ENCODE data around the gene USP11.

Gene USP11

DNA sequence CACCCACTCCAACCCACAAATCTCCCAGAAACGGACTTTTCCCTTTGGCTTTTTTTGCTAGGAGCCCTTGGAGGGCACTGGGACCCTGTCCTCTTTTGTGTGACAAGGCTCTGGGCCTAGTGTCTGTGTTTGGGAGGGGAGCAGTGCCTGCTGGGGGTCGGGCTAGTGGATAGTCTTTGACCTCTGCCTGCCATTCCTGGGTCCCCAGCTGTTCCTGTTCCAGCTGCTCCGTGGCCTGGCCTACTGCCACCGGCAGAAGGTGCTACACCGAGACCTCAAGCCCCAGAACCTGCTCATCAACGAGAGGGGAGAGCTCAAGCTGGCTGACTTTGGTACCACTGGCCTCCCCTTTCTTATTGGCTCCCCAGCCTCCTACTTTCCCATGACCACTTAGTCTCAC, 6.7 kb upstream of the USP11 start:
- DNase-seq, result no peak

DNA sequence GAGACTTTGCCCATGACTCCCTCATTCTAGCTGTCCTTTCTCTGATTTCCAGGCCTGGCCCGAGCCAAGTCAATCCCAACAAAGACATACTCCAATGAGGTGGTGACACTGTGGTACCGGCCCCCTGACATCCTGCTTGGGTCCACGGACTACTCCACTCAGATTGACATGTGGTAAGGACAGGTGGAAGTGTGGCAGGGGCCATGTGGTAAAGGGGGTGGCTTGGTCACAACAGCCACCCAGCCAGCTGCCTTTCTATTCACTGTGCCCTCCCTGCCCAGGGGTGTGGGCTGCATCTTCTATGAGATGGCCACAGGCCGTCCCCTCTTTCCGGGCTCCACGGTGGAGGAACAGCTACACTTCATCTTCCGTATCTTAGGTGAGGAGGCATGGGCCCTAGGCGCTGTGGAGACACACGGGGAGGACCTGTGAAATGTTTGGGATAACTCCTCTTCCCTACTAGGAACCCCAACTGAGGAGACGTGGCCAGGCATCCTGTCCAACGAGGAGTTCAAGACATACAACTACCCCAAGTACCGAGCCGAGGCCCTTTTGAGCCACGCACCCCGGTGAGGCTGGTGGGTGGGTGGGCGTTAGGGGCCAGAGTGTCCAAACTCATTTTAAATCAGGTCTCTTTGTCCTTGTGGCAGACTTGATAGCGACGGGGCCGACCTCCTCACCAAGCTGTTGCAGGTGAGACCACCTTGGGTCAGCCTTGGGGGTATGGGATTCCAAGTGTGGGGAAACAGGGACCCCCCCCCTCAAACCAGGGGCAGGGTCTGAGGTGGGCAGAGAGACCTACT, 6.1 kb upstream of the USP11 start:
- DNase-seq, result no peak

GRCh38 chrX:47227334-47227583, 5.5 kb upstream of the USP11 start:
- no peak for DNase-seq

DNA sequence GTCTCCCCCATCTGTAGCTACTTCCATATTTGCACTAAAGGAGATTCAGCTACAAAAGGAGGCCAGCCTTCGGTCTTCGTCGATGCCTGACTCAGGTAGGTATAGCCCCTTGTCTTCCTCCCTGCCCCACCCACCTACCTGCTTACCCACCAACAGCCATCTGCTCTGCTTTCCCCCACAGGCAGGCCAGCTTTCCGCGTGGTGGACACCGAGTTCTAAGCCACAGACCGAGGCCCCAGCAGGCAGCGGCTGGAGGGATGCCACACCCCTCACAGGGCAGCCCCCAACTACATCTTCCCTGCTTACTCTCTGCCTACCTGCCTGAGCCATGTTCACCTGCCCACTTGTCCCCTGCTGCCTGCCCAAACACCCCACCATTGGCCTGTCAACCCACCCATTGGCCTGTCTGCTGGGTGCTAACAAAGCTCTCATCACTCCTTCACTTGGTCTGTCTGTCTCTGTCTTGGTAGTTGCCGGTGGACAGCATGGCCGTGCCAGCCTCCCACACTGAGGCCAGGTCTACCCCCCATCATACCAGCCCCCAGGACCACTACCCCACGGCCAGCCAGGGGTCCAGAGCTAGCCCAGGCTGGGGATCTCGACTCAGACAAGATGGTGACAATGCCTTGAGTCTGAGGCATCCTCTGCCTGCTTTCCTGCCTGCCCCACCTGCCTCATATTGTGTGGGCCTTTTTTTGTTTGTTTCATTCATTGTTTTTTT, 4.1 kb upstream of the USP11 start:
- no peak for DNase-seq

DNA sequence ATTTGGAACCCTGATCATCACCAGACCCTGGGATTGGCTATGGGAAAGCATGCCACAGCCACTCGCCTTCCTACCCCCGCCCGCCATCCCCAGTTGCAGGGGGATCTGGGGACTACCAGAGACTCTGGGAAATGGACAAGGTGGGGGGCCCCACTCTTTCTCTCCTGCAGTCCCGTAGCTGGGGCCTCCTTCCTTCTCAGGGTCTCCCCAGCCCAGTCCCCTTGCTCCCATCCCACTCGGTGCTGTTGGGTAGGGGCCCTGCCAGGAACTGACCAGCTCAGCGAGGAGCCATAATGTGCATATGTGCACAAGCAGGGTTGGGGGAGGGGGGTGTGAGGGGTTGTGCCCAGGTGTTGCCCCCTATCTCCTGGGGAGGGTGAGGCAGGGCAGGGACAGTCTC, 3.4 kb upstream of the USP11 start:
- no peak for DNase-seq

DNA sequence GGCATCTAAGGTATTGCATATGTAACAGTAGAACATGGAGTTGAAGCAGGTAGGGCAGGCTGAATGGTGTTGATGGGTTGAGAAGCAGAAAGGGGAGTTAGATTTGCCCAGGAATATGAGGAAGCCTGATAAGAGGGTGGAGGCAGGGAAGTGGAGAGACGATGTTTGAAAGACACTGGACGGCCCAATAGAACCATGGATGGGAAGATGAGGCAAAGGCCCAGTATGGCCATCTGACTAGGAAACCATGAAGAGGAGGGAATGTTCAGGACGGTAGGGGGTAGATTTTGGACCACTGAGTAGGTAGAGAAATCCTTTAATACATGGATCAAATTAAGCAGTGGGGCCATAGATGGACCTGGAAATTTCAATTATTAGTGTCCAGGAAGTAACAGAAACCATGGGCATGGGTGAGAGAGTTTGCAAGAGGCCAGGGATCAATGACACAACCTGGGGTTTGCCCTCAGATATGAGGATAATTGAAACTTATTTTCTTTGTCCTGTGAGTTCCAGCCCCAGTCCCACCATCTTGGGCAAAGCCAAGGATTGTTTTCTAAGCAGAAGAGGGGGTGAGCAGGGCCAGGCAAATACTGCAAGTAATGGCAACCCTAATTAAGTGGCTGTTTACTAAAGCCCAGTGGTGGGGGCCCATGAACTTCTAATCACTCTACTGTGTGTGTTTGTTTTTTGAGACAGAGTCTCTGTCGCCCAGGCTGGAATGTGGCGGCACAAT, 2.5 kb upstream of the USP11 start:
- no peak for DNase-seq

DNA sequence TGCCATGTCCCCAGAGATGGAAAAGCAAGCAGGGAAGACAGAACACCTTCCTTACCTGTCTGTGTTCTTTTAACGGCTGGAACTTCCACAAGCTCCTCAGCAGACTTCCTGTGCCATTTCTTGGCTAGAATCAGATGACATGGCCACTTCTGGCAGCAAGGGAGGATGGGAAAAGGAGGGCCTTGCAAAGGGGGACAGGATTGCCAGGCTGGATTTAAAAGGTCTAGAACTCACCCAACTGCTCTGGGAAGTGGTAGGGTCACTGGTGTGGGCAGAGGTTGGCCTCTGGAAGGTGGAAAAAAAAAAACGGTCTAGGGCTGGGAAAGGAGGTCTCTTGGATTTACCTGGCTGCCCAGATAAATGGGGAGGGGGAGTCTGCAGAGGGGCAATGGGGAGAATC, 1.6 kb upstream of the USP11 start:
- DNase-seq, result no peak

- no peak for DNase-seq
Observed at GRCh38 chrX:47232197-47232802, 509 bp upstream of the USP11 start.

- DNase-seq, result peak; percentile 84
Observed at GRCh38 chrX:47233333-47234113, 714 bp downstream of the USP11 start.

DNA sequence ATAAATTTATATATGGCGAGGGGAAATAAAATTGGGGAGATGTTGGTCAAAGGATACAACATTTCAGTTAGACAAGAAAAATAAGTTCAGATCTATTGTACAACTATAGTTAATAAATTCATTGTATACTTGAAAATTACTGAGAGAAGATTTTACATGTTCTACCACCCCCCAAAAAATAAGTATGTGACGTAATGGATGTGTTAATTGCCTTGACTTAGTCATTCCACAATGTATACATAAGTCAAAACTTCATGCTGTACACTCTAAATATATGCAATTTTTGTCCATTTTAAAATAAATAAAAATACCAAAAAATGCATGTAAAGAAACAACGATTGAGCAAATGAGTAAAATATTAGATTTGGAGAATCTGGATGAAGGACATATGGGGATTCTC, 1.8 kb downstream of the USP11 start:
- DNase-seq, result no peak

GRCh38 chrX:47235691-47236103, 2.9 kb downstream of the USP11 start:
- DNase-seq, result no peak

DNA sequence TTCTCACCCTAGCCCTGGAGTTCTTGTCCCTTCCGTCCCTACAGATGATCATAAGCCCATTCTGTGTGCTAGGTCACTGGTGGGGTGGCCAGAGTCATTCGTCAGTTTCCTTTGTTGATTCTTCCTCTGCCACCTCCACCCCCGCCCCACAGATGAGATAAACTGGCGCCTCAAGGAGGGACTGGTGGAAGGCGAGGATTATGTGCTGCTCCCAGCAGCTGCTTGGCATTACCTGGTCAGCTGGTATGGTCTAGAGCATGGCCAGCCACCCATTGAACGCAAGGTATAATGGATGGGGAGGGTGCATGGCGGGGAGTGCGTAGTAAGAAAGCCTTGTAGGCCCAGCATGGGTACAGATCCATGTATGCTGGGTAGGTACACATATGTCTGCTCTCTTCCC, 6.4 kb downstream of the USP11 start:
- no peak for DNase-seq

- no peak for DNase-seq
Observed at GRCh38 chrX:47239898-47240545, 7.2 kb downstream of the USP11 start.

DNA sequence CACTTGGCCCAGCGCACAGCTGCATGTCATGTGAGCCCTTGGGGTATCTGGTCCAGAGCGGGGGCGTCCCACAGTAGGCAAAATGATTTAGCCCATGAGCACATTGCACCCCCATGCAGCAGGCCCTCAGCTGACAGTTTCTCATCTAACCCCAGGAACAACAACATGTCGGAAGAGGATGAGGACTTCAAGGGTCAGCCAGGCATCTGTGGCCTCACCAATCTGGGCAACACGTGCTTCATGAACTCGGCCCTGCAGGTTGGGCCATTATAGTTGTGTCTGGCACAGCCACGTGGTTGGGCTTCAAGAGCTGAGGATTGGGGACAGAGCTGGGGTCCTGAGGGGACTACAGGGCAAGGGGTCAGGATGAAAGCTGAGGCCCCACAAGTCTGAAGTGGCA, 7.8 kb downstream of the USP11 start:
- DNase-seq, result no peak

- DNase-seq, result no peak
Observed at GRCh38 chrX:47241201-47242011, 8.6 kb downstream of the USP11 start.

GRCh38 chrX:47242321-47242720, 9.5 kb downstream of the USP11 start:
- DNase-seq, result no peak

DNA sequence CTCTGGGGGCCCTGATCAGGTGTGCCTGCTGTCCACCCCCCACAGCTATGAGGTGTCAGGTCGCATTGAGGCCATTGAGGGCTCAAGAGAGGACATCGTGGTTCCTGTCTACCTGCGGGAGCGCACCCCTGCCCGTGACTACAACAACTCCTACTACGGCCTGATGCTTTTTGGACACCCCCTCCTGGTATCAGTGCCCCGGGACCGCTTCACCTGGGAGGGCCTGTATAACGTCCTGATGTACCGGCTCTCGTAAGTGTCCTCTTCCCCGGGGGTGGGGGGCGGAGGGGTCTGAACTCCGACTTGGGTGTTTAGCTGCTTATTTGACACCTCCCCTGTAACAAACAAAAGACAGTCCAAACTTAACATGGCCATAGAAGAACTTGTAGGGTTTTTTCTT, 10.5 kb downstream of the USP11 start:
- no peak for DNase-seq

DNA sequence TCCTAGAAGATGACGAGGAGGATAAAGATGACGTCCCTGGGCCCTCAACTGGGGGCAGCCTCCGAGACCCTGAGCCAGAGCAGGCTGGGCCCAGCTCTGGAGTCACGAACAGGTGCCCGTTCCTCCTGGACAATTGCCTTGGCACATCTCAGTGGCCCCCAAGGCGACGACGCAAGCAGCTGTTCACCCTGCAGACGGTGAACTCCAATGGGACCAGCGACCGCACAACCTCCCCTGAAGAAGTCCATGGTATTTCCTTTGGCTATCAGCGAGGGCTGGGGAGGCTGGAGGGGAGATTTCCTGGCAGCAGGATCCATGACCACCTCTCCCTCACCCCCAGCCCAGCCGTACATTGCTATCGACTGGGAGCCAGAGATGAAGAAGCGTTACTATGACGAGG, 11.9 kb downstream of the USP11 start:
- DNase-seq, result no peak

GRCh38 chrX:47245156-47245555, 12.3 kb downstream of the USP11 start:
- no peak for DNase-seq

DNA sequence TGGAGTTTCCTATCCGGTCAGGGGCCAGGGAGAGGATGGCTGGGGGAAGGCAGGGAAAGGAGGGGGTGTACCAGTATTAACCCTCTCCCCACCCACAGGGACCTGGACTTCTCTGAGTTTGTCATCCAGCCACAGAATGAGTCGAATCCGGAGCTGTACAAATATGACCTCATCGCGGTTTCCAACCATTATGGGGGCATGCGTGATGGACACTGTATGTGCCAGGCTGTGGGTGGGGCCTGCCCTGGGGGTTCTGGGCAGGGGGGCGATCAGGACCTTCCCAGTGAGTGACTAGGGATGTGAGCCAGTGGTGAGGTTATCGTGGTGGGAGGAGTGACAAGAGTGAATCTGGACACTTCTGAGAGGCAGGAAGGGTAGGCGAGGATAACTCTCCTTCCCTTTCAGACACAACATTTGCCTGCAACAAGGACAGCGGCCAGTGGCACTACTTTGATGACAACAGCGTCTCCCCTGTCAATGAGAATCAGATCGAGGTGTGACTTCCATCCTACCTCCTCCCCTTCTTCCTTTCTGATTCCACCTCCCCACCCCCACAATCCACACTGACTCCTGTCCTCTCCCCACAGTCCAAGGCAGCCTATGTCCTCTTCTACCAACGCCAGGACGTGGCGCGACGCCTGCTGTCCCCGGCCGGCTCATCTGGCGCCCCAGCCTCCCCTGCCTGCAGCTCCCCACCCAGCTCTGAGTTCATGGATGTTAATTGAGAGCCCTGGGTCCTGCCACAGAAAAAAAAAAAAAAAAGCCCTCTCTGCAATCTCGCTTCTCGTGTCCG, 14.6 kb downstream of the USP11 start:
- DNase-seq, result peak; percentile 8

DNA sequence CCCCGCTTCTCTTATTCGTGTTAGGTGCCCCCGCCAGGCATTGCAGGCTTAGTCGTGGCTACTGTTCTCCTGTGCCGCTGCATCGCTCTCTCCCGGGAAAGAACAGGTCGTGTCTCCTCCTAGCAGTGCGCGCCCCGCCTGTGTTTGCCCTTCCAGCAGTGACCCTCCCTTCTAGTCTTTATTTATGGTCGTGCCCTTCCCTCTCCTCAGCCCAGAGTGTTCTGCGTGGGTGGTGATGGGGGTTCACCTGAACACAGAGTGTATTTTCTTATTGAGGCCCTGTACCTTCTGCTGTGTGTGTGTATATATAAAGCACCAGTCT, 15.2 kb downstream of the USP11 start:
- no peak for DNase-seq

Data from T1000 (cell line).